ENCODE results near the gene ANLN. TPM values are rescaled to one million over a fixed set of nuclear protein-coding genes. Genes with fewer than 3 reads are reported as not detected.
"Not testable (repeated sequence)": the region's sequence is repeated elsewhere in the genome, so short reads cannot be mapped to it uniquely, and the experiment has no call there.

ANLN gene
- total RNA-seq, 2 donors from 2014 or later, result 2.2 to 2.4 TPM

DNA sequence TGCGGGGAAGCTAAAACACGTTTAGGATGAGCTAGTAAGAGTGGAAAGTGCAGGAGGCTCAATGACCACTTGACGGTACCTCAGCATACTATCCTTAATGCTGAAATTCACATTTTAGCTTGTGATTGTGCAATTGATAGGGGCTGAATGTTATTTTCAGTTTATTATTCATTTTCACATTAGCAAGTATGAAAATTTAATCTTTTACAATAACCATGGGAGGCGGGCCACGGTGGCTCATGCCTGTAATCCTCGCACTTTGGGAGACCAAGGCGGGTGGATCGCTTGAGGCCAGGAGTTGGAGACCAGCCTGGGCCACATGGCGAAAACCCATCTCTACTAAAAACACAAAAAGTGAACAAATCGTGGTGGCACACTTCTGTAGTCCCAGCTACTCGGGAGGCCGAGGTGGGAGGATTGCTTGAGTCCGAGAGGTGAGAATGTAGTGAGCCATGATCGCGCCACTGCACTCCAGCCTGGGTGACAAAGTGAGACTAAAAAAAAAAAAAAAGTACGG, 22.0 kb upstream of the ANLN start:
- Histone ChIP-seq H3K4me1 (ENCODE audit: control insufficient read depth in 1 of 2, low read depth in 2 of 2) (peaks cover 0 to 30% of the 10 kb centered on the region in 2 donors), H3K4me3 (peak overlapping the region; percentile 90), H3K27ac (no peak overlapping the region), H3K27me3 (replicated peaks; ENCODE audit: insufficient read depth) (no peaks in the 10 kb centered on the region), H3K36me3 (no peaks in the 10 kb centered on the region), H3K9me3 (no peaks in the 10 kb centered on the region)
- TF ChIP-seq, protein P1, sequence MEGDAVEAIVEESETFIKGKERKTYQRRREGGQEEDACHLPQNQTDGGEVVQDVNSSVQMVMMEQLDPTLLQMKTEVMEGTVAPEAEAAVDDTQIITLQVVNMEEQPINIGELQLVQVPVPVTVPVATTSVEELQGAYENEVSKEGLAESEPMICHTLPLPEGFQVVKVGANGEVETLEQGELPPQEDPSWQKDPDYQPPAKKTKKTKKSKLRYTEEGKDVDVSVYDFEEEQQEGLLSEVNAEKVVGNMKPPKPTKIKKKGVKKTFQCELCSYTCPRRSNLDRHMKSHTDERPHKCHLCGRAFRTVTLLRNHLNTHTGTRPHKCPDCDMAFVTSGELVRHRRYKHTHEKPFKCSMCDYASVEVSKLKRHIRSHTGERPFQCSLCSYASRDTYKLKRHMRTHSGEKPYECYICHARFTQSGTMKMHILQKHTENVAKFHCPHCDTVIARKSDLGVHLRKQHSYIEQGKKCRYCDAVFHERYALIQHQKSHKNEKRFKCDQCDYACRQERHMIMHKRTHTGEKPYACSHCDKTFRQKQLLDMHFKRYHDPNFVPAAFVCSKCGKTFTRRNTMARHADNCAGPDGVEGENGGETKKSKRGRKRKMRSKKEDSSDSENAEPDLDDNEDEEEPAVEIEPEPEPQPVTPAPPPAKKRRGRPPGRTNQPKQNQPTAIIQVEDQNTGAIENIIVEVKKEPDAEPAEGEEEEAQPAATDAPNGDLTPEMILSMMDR (IDR thresholded peaks at IDR 0.05), result no peak
- DNase-seq (ENCODE audit: low spot score) (no peak), ATAC-seq (ENCODE audit: insufficient number of reproducible peaks, low FRiP score, low read depth) (peak; percentile 37)

DNA sequence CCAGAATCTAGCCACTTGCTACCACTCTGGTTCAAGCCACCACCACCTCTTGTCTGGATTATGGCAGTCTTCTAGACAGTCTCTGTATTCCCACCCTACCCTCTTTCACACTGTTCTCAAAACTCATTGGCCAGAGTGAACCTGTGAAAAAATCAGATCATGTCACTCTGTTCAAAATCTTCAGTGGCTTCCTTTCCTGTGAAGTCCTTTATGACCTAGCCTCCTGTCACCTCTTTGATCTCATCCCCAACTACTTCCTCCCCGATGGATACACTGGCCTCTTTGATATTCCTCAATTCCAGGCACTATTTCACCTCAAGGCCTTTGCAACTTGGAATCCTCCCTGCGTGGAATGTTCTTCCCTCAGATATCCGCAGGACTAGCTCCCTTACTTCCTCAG, 21.2 kb upstream of the ANLN start:
- ATAC-seq (ENCODE audit: insufficient number of reproducible peaks, low FRiP score, low read depth) (no peak), DNase-seq (ENCODE audit: low spot score) (no peak)
- Histone ChIP-seq H3K9me3 (no peaks in the 10 kb centered on the region), H3K27ac (no peak overlapping the region), H3K4me3 (no peak overlapping the region), H3K27me3 (replicated peaks; ENCODE audit: insufficient read depth) (no peaks in the 10 kb centered on the region), H3K36me3 (no peaks in the 10 kb centered on the region), H3K4me1 (ENCODE audit: control insufficient read depth in 1 of 2, low read depth in 2 of 2) (peaks cover 0 to 31% of the 10 kb centered on the region in 2 donors)
- TF ChIP-seq, protein P1 (IDR thresholded peaks at IDR 0.05), result no peak

DNA sequence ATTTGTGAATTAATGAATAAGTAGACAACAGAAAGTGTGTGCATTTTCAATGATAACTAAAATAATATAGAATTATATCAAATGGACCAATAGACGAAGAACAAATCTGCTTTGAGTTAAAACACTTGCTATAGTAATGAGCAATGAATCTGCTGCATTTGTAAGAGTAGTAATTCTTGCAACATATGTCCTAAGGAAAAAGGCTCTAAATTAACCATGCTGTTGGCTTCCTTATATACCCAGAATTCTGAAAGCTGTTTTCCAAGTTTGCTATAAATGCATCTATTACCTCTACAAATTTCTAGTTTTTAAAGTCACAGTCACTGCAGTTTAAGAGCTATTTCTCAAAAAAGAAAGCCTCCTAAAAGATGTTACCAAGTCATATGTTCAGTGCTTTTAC, 20.5 kb upstream of the ANLN start:
- no peak overlapping the region for H3K4me3 ChIP-seq
- H3K9me3 ChIP-seq, result no peaks in the 10 kb centered on the region
- DNase-seq (ENCODE audit: low spot score), result no peak
- ATAC-seq (ENCODE audit: insufficient number of reproducible peaks, low FRiP score, low read depth), result no peak
- no peaks in the 10 kb centered on the region for H3K27me3 ChIP-seq (replicated peaks; ENCODE audit: insufficient read depth)
- H3K4me1 ChIP-seq (ENCODE audit: control insufficient read depth in 1 of 2, low read depth in 2 of 2), result peaks cover 0 to 31% of the 10 kb centered on the region in 2 donors
- no peak overlapping the region for H3K27ac ChIP-seq
- H3K36me3 ChIP-seq, result no peaks in the 10 kb centered on the region
- TF ChIP-seq, protein P1 (IDR thresholded peaks at IDR 0.05), result no peak

DNA sequence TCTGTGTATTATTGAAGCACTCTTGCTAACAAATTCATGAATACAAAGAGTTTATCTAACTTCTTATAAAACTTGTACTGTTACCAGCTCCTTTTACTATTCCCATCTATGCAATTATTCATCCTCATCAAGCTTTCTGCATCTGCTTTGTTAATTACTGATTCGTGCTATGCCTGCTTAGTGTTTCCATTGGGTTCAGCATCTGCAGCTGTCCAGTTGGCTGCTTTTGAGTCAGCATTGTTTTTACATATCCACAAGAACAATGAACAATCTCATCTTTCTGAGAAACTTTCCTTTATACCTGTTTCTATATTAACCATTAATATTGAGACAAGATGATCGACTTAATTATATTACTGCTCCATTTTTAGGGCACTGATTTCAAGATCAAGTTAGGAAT, 19.6 kb upstream of the ANLN start:
- H3K27me3 ChIP-seq (replicated peaks; ENCODE audit: insufficient read depth), result no peaks in the 10 kb centered on the region
- H3K36me3 ChIP-seq, result no peaks in the 10 kb centered on the region
- H3K4me3 ChIP-seq, result no peak overlapping the region
- no peak overlapping the region for H3K27ac ChIP-seq
- H3K9me3 ChIP-seq, result no peaks in the 10 kb centered on the region
- H3K4me1 ChIP-seq (ENCODE audit: control insufficient read depth in 1 of 2, low read depth in 2 of 2), result peaks cover 0 to 24% of the 10 kb centered on the region in 2 donors
- ATAC-seq (ENCODE audit: insufficient number of reproducible peaks, low FRiP score, low read depth) (no peak), DNase-seq (ENCODE audit: low spot score) (no peak)
- TF ChIP-seq, protein P1 (IDR thresholded peaks at IDR 0.05), result no peak

DNA sequence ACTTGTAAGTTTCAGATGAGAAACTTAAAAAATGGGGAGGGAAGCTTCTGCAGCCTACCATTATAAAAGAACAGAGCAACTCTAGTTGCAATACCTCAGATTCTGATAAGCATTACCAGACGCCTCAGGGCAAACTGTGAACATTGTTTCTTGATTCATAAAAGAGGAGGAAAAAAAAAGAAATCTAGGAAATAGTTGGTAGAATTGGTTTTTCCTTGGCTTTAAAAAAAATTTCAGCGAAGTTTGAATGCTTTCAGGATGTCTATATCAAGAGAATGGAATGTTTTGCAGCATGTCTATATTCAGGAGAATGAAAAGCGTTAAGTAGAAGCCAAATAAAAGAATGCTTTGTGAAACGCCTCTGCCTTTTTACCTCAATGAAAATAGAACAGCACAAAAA, 17.5 kb upstream of the ANLN start:
- ATAC-seq (ENCODE audit: insufficient number of reproducible peaks, low FRiP score, low read depth), result no peak
- no peak for DNase-seq (ENCODE audit: low spot score)
- H3K4me1 ChIP-seq (ENCODE audit: control insufficient read depth in 1 of 2, low read depth in 2 of 2), result peaks cover 0 to 15% of the 10 kb centered on the region in 2 donors

DNA sequence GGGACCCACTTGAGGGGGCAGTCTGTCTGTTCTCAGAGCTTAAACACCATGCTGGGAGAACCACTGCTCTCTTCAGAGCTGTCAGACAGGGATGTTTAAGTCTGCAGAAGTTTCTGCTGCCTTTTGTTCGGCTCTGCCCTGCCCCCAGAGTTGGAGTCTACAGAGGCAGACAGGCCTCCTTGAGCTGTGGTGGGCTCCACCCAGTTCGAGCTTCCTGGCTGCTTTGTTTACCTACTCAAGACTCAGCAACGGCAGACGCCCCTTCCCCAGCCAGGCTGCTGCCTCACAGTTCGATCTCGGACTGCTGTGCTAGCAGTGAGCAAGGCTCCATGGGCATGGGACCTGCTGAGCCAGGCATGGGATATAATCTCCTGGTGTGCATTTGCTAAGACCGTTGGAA, 11.1 kb upstream of the ANLN start:
- not testable (repeated sequence) for H3K4me3 ChIP-seq; ATAC-seq (ENCODE audit: insufficient number of reproducible peaks, low FRiP score, low read depth); H3K36me3 ChIP-seq; DNase-seq (ENCODE audit: low spot score); H3K27me3 ChIP-seq (replicated peaks; ENCODE audit: insufficient read depth); H3K9me3 ChIP-seq; H3K27ac ChIP-seq
- H3K4me1 ChIP-seq (ENCODE audit: control insufficient read depth in 1 of 2, low read depth in 2 of 2), result peaks cover 0 to 11% of the 10 kb centered on the region in 2 donors

More for the DNA sequence above, 17.5 kb upstream of the ANLN start:
- Histone ChIP-seq H3K4me3 (no peak overlapping the region), H3K27me3 (replicated peaks; ENCODE audit: insufficient read depth) (no peaks in the 10 kb centered on the region), H3K9me3 (no peaks in the 10 kb centered on the region), H3K27ac (no peak overlapping the region), H3K36me3 (no peaks in the 10 kb centered on the region)
- TF ChIP-seq, protein P1 (IDR thresholded peaks at IDR 0.05), result no peak

Measured in thoracic aorta (tissue), 2 donors.